H1 (cell line): ENCODE results near the gene FGD6.
"Not testable (repeated sequence)": the region's sequence is repeated elsewhere in the genome, so short reads cannot be mapped to it uniquely, and the experiment has no call there.

Source experiments
- CTCF ChIP-seq, 3 experiments: IDR thresholded peaks; 1 replicate in 2 of 3; 2 replicates in 1 of 3; pipeline versions ENCODE4 v1.5.1 to v1.6.1; 2011; ENCODE audit warnings: low read length in 3 of 3, mild to moderate bottlenecking in 3 of 3, inconsistent platforms in 2 of 3, low read depth in 1 of 3, moderate library complexity in 1 of 3; ENCODE audit not compliant: insufficient read depth in 1 of 3; ENCODE audit errors: control extremely low read depth in 1 of 3
- EZH2 ChIP-seq: fragments of 200-600 bp; sonication (generic); IDR thresholded peaks from 2 replicates; pipeline ENCODE4 v1.7.1; 2012; ENCODE audit warnings: low read depth, mild to moderate bottlenecking, moderate library complexity, low read length, inconsistent platforms; ENCODE audit not compliant: severe bottlenecking
- MAX ChIP-seq: IDR thresholded peaks from 2 replicates; pipeline ENCODE4 v1.6.1; 2012; ENCODE audit warnings: inconsistent platforms
- POLR2AphosphoS5 ChIP-seq: IDR thresholded peaks from 2 replicates; pipeline ENCODE4 v1.6.1; 2011; ENCODE audit warnings: low read depth, low read length
- RFX5 ChIP-seq: IDR thresholded peaks from 2 replicates; pipeline ENCODE4 v1.6.1; 2011; ENCODE audit warnings: low read depth, low read length, improper control_type of control experiment, borderline replicate concordance
- SP4 ChIP-seq: IDR thresholded peaks from 2 replicates; pipeline ENCODE4 v1.6.1; 2012; ENCODE audit warnings: low read length, inconsistent platforms

GRCh38 chr12:95196875-95197569, 20.2 kb downstream of the FGD6 start:
- TF ChIP-seq RFX5; EZH2; CTCF (IDR thresholded peaks at IDR 0.05; ENCODE audit: control extremely low read depth in 1 of 3, insufficient read depth in 1 of 3, low read depth in 1 of 3, low read length in 3 of 3); MAX; SP4; POLR2AphosphoS5: not testable (repeated sequence)
